Measurements from ENCODE around the gene MTURN.

DNA sequence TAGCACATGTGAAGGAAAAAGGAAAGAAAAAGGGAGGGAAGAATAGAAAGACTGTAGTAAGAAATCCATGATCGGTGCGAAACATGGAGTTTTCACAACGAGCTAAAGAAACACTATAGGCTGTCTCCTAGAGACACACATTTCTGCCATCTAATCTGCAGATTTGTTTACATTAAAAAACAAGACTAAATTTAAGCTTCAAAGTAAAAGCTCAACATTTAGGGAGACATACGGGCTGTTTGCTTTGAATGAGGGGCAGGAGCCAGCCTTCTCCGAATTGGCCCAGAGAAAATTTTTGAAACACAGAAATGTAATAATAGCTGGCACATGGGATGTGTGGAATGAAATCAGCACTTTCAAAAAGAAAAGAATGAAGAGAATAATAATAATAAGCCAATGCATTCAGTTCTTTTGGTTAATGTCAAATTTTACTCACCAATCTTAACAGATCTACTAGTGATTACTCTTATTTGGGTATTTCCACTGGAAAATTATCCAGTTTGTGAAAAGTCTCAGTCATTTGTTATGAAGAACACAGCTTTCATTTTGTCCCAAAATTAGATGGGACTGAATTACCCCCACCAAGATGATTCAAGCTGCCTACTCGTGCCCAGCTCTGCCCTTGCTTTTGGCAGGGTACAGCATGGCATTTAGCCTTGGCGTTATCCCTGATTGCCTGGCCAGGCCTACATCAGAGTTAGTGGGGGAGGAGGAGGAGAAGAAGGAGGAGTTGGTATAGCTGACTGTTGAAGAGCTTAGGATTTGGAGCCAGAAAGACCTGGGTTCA, 47.1 kb downstream of the MTURN start:
- TF ChIP-seq, protein P1, sequence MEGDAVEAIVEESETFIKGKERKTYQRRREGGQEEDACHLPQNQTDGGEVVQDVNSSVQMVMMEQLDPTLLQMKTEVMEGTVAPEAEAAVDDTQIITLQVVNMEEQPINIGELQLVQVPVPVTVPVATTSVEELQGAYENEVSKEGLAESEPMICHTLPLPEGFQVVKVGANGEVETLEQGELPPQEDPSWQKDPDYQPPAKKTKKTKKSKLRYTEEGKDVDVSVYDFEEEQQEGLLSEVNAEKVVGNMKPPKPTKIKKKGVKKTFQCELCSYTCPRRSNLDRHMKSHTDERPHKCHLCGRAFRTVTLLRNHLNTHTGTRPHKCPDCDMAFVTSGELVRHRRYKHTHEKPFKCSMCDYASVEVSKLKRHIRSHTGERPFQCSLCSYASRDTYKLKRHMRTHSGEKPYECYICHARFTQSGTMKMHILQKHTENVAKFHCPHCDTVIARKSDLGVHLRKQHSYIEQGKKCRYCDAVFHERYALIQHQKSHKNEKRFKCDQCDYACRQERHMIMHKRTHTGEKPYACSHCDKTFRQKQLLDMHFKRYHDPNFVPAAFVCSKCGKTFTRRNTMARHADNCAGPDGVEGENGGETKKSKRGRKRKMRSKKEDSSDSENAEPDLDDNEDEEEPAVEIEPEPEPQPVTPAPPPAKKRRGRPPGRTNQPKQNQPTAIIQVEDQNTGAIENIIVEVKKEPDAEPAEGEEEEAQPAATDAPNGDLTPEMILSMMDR (IDR thresholded peaks at IDR 0.05) = no peak
- no peak for TF ChIP-seq POLR2A (IDR thresholded peaks at IDR 0.05)

All from adrenal gland (tissue), 5 donors.